ENCODE measurements around the gene GDF2. TPM values are rescaled to one million over a fixed set of nuclear protein-coding genes. Genes with fewer than 3 reads are reported as not detected.

The GDF2 gene
- total and polyA plus RNA-seq, 3 donors from 2014 or later = 0.19 to 0.39 TPM; not detected in 1

DNA sequence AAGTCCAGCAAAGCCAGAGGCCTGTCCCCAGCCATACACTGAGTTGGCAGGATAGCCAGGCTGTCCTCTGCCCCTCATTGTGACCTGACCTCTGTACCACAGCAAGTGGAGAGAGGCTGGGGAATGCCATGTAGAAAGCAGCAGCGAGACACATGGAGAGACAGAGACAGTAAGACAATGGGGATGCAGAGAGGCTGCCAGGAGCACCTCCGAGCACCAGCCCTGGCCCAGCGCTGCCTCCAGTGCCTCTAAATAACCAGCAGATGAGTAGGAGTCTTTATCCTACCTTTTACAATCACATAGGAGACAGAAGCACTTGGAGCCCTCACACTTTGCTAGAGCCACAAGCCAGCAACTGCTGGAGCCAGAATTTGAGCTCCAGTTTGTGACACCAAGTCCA lies 8.1 kb downstream of the GDF2 start:
- Histone ChIP-seq H3K27ac (no peak overlapping the region), H3K27me3 (no peaks in the 10 kb centered on the region), H3K4me1 (no peaks in the 10 kb centered on the region), H3K36me3 (ENCODE audit: low read depth, missing control alignments) (no peaks in the 10 kb centered on the region), H3K9me3 (no peaks in the 10 kb centered on the region), H3K4me3 (no peak overlapping the region)
- no peak for TF ChIP-seq POLR2A (IDR thresholded peaks at IDR 0.05)
- WGBS, 2 donors = 84% methylated on average over 3 of the region's 3 CpGs; no CpG with 5 or more reads in 1 of the 2 donors
- intact Hi-C loops (cut with DNase I; ENCODE audit: low total_unique reads) = no loop called here
- DNase-seq = no peak

DNA sequence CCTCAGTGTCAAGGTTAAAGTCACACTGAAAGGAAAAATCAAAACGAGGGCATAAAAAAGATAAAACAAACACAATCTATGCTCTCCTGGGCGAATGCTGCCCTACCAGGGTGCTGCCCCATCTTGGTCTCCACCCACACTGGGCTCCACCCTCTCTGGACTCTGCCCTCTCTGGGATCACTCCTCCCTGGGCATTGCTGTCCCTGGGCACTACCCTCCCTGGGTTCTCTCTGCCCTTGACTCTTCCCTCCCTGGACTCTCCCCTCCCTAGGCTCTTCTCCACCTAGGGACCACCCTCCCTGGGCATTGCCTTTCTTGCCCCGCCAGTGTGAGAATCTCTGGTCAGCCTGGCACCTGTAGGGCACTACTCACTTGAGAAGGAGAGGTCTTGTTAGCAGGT lies 8.6 kb downstream of the GDF2 start:
- Histone ChIP-seq H3K27me3 (no peaks in the 10 kb centered on the region), H3K4me3 (no peak overlapping the region), H3K27ac (no peak overlapping the region), H3K36me3 (ENCODE audit: low read depth, missing control alignments) (no peaks in the 10 kb centered on the region), H3K4me1 (no peaks in the 10 kb centered on the region), H3K9me3 (no peaks in the 10 kb centered on the region)
- no peak for DNase-seq
- intact Hi-C loops (cut with DNase I; ENCODE audit: low total_unique reads) = no loop called here
- TF ChIP-seq POLR2A (IDR thresholded peaks at IDR 0.05) = no peak
- TF ChIP-seq, protein P1, sequence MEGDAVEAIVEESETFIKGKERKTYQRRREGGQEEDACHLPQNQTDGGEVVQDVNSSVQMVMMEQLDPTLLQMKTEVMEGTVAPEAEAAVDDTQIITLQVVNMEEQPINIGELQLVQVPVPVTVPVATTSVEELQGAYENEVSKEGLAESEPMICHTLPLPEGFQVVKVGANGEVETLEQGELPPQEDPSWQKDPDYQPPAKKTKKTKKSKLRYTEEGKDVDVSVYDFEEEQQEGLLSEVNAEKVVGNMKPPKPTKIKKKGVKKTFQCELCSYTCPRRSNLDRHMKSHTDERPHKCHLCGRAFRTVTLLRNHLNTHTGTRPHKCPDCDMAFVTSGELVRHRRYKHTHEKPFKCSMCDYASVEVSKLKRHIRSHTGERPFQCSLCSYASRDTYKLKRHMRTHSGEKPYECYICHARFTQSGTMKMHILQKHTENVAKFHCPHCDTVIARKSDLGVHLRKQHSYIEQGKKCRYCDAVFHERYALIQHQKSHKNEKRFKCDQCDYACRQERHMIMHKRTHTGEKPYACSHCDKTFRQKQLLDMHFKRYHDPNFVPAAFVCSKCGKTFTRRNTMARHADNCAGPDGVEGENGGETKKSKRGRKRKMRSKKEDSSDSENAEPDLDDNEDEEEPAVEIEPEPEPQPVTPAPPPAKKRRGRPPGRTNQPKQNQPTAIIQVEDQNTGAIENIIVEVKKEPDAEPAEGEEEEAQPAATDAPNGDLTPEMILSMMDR (IDR thresholded peaks at IDR 0.05) = no peak
- 58% methylated on average over 3 of the region's 3 CpGs for WGBS, 2 donors

DNA sequence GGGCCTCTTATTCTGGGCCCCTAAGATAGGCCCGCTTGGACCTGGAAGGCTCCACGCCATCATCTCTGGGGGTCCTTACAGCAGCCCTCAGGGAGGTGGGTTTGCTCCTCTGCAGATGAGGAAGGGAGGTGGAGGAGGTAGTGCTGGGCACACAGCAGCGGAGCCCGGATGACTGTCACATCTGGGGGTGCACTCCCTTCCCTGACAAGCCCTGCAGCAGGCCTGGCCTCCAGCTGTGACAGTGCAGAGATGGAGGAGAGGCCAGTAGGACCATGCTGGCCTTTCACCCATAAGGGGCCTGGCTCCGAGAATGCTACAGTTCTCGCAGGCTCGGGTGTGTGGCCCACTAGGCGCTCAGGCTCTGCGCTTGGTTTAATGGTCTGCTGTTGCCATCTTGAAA lies 9.2 kb downstream of the GDF2 start:
- Histone ChIP-seq H3K4me1 (no peaks in the 10 kb centered on the region), H3K27ac (no peak overlapping the region), H3K36me3 (ENCODE audit: low read depth, missing control alignments) (no peaks in the 10 kb centered on the region), H3K4me3 (no peak overlapping the region), H3K27me3 (no peaks in the 10 kb centered on the region), H3K9me3 (no peaks in the 10 kb centered on the region)
- 94 to 100% methylated on average over 7 to 9 of the region's 9 CpGs for WGBS, 2 donors
- intact Hi-C loops (cut with DNase I; ENCODE audit: low total_unique reads) = no loop called here
- no peak for DNase-seq
- no peak for TF ChIP-seq POLR2A (IDR thresholded peaks at IDR 0.05)
- TF ChIP-seq, protein P1 (IDR thresholded peaks at IDR 0.05) = no peak

DNA sequence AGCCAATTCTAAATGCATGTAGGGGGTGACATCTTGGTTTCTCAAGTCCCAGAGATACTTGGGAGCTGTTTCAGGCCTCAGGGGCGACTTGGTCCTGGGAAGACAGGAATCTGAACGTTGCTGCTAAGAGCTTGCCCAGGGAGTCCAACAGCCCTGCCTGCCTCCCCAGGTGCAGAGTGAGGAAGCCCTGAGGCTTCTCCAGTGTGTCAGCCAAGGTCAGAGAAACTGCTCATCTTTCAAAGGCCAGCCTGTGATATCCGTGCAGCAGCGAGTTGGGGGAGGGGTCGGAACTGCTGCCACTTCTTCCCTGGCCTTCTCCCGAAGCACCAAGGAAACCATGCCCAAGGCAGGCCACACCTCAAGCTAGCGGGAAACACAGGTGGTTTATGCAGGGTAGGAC lies 9.7 kb downstream of the GDF2 start:
- WGBS, 2 donors = 69% methylated on average over 7 of the region's 7 CpGs
- intact Hi-C loops (cut with DNase I; ENCODE audit: low total_unique reads) = no loop called here
- Histone ChIP-seq H3K9me3 (no peaks in the 10 kb centered on the region), H3K4me3 (no peak overlapping the region), H3K27me3 (no peaks in the 10 kb centered on the region), H3K4me1 (no peaks in the 10 kb centered on the region), H3K27ac (no peak overlapping the region), H3K36me3 (ENCODE audit: low read depth, missing control alignments) (no peaks in the 10 kb centered on the region)
- no peak for DNase-seq
- TF ChIP-seq, protein P1 (IDR thresholded peaks at IDR 0.05) = no peak
- no peak for TF ChIP-seq POLR2A (IDR thresholded peaks at IDR 0.05)

DNA sequence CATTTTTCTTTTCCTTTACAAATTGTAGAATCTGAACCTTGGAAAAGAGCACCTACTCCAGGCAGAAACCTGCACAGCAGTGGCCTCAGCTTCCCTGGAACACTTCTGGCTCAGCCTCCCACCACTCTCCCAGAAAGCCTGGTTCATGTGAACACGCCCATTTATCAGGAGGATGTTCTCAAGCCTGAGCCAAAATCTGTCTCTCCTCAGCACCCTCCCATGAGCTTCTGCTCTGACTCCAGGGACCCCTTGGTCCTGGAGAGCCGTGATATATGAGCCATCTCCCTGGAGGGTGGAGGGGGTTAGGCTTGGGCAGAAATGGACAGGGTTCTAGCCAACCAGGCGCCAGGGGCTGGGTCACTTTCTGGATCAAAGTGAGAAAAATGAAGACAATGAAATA lies 10.1 kb downstream of the GDF2 start:
- Histone ChIP-seq H3K27ac (no peak overlapping the region), H3K4me1 (no peaks in the 10 kb centered on the region), H3K36me3 (ENCODE audit: low read depth, missing control alignments) (no peaks in the 10 kb centered on the region), H3K9me3 (no peaks in the 10 kb centered on the region), H3K27me3 (no peaks in the 10 kb centered on the region), H3K4me3 (no peak overlapping the region)
- intact Hi-C loops (cut with DNase I; ENCODE audit: low total_unique reads) = no loop called here
- DNase-seq = no peak
- TF ChIP-seq, protein P1 (IDR thresholded peaks at IDR 0.05) = no peak
- no peak for TF ChIP-seq POLR2A (IDR thresholded peaks at IDR 0.05)
- 66 to 74% methylated on average over 3 of the region's 3 CpGs for WGBS, 2 donors

All from testis (tissue), 3 donors.